Cardiac fibroblast (primary cell): ENCODE data around the gene PRSS2.
A peak's percentile ranks its signal among the peaks of the same experiment; 100 is the strongest.
"Not testable (repeated sequence)": the region's sequence is repeated elsewhere in the genome, so short reads cannot be mapped to it uniquely, and the experiment has no call there.

ENCODE experiments used
- DNase-seq, 2 donors: peaks; one replicate each; pipeline versions ENCODE4 v3.0.0 to v3.0.0-alpha.2; 2010; ENCODE audit warnings: low read depth in 2 of 2
- H3K4me3 ChIP-seq, 2 donors: replicated peaks in 1 of 2; 1 replicate in 1 of 2; 2 replicates in 1 of 2; pipeline ENCODE4 v1.5.1; 2011; ENCODE audit warnings: low read depth in 2 of 2, low read length in 2 of 2, mild to moderate bottlenecking in 2 of 2, moderate library complexity in 1 of 2
- TF ChIP-seq, protein P1 (sequence below): IDR thresholded peaks from one replicate; pipeline ENCODE4 v1.5.1; 2011; ENCODE audit warnings: low read depth, mild to moderate bottlenecking, low read length, inconsistent platforms

PRSS2 gene

GRCh38 chr7:142770661-142771352 lies at the start of gene PRSS2:
Gene PRSS2 (plus strand): TSS chr7:142770970. CDS start chr7:142770983, 13 bp downstream.
- DNase-seq, result no peak
- no peak within 1 kb of the TSS for H3K4me3 ChIP-seq
- TF ChIP-seq, protein P1, sequence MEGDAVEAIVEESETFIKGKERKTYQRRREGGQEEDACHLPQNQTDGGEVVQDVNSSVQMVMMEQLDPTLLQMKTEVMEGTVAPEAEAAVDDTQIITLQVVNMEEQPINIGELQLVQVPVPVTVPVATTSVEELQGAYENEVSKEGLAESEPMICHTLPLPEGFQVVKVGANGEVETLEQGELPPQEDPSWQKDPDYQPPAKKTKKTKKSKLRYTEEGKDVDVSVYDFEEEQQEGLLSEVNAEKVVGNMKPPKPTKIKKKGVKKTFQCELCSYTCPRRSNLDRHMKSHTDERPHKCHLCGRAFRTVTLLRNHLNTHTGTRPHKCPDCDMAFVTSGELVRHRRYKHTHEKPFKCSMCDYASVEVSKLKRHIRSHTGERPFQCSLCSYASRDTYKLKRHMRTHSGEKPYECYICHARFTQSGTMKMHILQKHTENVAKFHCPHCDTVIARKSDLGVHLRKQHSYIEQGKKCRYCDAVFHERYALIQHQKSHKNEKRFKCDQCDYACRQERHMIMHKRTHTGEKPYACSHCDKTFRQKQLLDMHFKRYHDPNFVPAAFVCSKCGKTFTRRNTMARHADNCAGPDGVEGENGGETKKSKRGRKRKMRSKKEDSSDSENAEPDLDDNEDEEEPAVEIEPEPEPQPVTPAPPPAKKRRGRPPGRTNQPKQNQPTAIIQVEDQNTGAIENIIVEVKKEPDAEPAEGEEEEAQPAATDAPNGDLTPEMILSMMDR, result no peak

DNA sequence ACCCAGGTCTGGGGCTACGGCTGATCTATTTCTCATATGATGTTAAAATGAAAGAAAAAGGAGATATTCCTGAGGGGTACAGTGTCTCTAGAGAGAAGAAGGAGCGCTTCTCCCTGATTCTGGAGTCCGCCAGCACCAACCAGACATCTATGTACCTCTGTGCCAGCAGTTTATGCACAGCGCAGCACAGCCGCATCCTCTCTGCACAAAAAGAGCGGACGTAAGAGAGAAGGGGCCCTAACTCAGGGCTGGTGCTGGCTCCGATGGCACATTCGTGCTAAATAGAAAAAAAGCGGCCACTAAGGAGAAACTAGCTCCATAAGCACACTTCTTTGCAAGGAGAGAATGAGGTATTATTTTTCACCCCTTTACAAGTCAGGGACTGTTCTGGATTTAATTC lies 49.8 kb upstream of the PRSS2 start:
- TF ChIP-seq, protein P1, result no peak
- no peak overlapping the region for H3K4me3 ChIP-seq
- DNase-seq, result no peak

DNA sequence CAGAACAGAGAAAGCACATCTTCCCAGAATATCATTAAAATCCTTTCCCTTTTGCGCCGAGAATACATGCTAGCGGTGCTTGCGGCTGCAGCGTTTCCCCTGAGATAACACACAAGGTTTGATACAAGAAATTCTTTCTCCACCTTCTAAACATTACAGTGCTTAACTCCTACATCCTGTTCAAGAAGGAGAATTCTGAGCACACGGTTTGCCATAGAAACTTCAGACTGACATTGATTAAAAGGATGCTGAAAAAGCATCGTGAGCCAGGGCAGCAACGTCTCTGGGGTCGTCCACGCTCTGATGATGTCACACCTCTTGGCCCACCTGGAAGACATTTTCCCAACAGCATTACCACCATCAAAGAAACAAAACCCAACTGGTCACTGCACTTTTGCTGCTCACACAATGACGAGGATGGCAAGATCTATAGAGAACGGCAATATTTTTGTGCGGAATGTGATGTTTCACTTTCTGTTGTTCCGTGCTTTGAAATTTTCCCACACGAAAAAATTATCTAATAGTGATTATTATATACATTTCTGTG lies 48.4 kb upstream of the PRSS2 start:
- no peak overlapping the region for H3K4me3 ChIP-seq
- TF ChIP-seq, protein P1, result no peak
- no peak for DNase-seq

GRCh38 chr7:142733271-142733670 lies 37.5 kb upstream of the PRSS2 start:
- TF ChIP-seq, protein P1, result no peak
- DNase-seq, result no peak
- H3K4me3 ChIP-seq, result no peak overlapping the region

DNA sequence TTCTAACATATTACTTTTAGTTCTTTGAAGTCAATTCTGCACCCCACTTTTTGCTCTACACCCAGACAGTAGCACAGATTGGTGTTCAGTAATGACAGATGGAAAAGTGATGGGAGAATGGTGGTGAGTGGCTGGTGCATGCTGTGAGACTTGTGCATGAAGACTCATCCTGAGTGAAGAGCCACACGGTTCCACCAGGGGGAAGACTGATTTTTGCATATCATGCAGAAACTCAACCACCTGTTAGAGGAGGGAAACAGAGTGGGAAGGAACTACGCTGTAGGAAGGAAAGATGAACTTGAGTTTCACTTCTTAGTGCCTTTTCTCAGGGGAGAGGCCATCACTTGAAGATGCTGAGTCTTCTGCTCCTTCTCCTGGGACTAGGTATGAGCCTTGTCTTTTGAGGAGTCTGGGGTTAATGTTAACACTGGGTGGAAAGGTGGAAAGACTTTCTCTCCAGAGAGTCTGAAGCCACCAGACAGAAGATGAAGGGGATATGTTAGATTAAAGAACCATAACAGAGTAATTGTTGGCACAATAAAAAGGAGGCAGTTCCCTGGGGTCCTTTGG lies 30.8 kb upstream of the PRSS2 start:
- TF ChIP-seq, protein P1, result no peak
- DNase-seq, result peak in 1 of 2 donors; percentile 2
- no peak overlapping the region for H3K4me3 ChIP-seq

DNA sequence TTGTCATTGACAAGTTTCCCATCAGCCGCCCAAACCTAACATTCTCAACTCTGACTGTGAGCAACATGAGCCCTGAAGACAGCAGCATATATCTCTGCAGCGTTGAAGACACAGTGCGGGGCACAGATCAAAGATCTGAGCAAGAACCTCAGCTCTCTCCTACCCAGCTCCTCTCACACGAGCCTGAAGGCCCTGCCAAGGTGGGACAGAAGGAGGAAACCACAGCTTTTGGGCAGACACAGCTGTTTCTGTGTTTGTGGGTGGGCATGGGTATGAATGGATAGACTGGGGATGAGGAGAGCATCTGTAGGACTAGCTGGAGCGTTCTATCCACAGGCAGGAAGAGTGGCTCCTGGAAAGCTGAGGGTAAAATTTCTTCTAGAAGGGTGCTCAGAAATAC lies 30.0 kb upstream of the PRSS2 start:
- TF ChIP-seq, protein P1, result no peak
- no peak overlapping the region for H3K4me3 ChIP-seq
- no peak for DNase-seq

- H3K4me3 ChIP-seq, DNase-seq: not testable (repeated sequence)
These were observed 28.8 kb upstream of the PRSS2 start for GRCh38 chr7:142741932-142742331.
